A549 (cell line): ENCODE results near the gene C1QTNF1. TPM values are rescaled to one million over a fixed set of nuclear protein-coding genes. Genes with fewer than 3 reads are reported as not detected.

ENCODE experiments used
- ATAC-seq, 2 experiments: fragments of 200-7000 bp in 1 of 2; fragments of >200 bp in 1 of 2; cut with Nextera tagmentation in 1 of 2; cut with Tn5 transposase in 1 of 2; 3 replicates each; pipeline versions ENCODE4 v1.8.0 to v1.9.1; 2018 to 2020; ENCODE audit warnings: mild to moderate bottlenecking in 1 of 2, moderate library complexity in 1 of 2
- CTCF ChIA-PET: fragments of 300-600 bp; sonication (Branson Sonifier 250); formaldehyde crosslinking; extraction: SDS; loops from one replicate; lab custom pipeline; 2021; ENCODE audit warnings: antibody characterized with exemption, inconsistent platforms; lab: Yijun Ruan, JAX
- POLR2A ChIA-PET: fragments of 350-600 bp; formaldehyde crosslinking; extraction: SDS; loops from one replicate; lab custom pipeline; 2021; ENCODE audit warnings: antibody characterized with exemption, inconsistent platforms; lab: Yijun Ruan, JAX
- DNase-seq, 2 experiments: peaks; one replicate each; pipeline versions ENCODE4 v3.0.0 to v3.0.0-alpha.2; 2011 to 2016; ENCODE audit warnings: low read depth in 1 of 2, low spot score in 1 of 2
- FAIRE-seq: peaks from 2 replicates; lab custom pipeline; 2011; peaks lifted over from hg19 to GRCh38; lab: Jason Lieb, UNC
- H3K27ac ChIP-seq, 2 experiments: fragments of >200 bp; sonication (Bioruptor Twin); formaldehyde crosslinking; 3 replicates each; pipeline ENCODE4 v1.5.1; 2016 to 2017
- H3K4me1 ChIP-seq: fragments of >200 bp; sonication (Bioruptor Twin); formaldehyde crosslinking; 3 replicates; pipeline ENCODE4 v1.6.1; 2016
- H3K4me2 ChIP-seq: fragments of >200 bp; sonication (Bioruptor Twin); formaldehyde crosslinking; 3 replicates; pipeline ENCODE4 v1.6.1; 2016
- H3K4me3 ChIP-seq: fragments of >200 bp; sonication (Bioruptor Twin); formaldehyde crosslinking; 3 replicates; pipeline ENCODE4 v1.5.1; 2016
- H3K9me3 ChIP-seq: fragments of >200 bp; sonication (Bioruptor Twin); formaldehyde crosslinking; 3 replicates; pipeline ENCODE4 v1.6.1; 2016
- CBX8 ChIP-seq: fragments of 200-600 bp; sonication (generic); IDR thresholded peaks from 2 replicates; pipeline ENCODE4 v1.6.1; 2016
- CEBPB ChIP-seq, 2 experiments: fragments of >200 bp in 1 of 2; sonication (Bioruptor Twin) in 1 of 2; formaldehyde crosslinking in 1 of 2; IDR thresholded peaks; 2 replicates each; pipeline ENCODE4 v1.6.1; 2012 to 2016
- CHD2 ChIP-seq: fragments of 150-350 bp; IDR thresholded peaks from 2 replicates; pipeline ENCODE4 v1.6.1; 2014; ENCODE audit warnings: low read length; ENCODE audit not compliant: partially characterized antibody
- CHD4 ChIP-seq: fragments of 200-600 bp; sonication (generic); IDR thresholded peaks from 2 replicates; pipeline ENCODE4 v1.6.1; 2016; ENCODE audit warnings: antibody characterized with exemption, mild to moderate bottlenecking, borderline replicate concordance
- CTCF ChIP-seq: fragments of >200 bp; sonication (Bioruptor Twin); formaldehyde crosslinking; IDR thresholded peaks from 3 replicates; pipeline ENCODE4 v1.5.1; 2016
- E2F6 ChIP-seq: IDR thresholded peaks from 2 replicates; pipeline ENCODE4 v1.6.1; 2012; ENCODE audit warnings: low read depth, borderline replicate concordance
- ELK1 ChIP-seq: fragments of 150-350 bp; IDR thresholded peaks from 2 replicates; pipeline ENCODE4 v1.6.1; 2014; ENCODE audit warnings: low read depth, mild to moderate bottlenecking, low read length
- EP300 ChIP-seq, 2 experiments: fragments of >200 bp; sonication (Bioruptor Twin); formaldehyde crosslinking; IDR thresholded peaks; 2 replicates in 1 of 2; 3 replicates in 1 of 2; pipeline ENCODE4 v1.6.1; 2016 to 2017
- GATA3 ChIP-seq: IDR thresholded peaks from 2 replicates; pipeline ENCODE4 v1.6.1; 2012; ENCODE audit warnings: borderline replicate concordance
- HES2 ChIP-seq: fragments of >200 bp; sonication (Bioruptor Twin); formaldehyde crosslinking; IDR thresholded peaks from 2 replicates; pipeline ENCODE4 v1.6.1; 2016
- JUN ChIP-seq, 2 experiments: fragments of >200 bp; sonication (Bioruptor Twin); formaldehyde crosslinking; IDR thresholded peaks; 2 replicates in 1 of 2; 3 replicates in 1 of 2; pipeline ENCODE4 v1.6.1; 2016 to 2017
- JUNB ChIP-seq: fragments of >200 bp; sonication (Bioruptor Twin); formaldehyde crosslinking; IDR thresholded peaks from 2 replicates; pipeline ENCODE4 v1.6.1; 2016
- NPAS2 ChIP-seq: fragments of 250-450 bp; sonication (Bioruptor Pico); IDR thresholded peaks from 2 replicates; pipeline ENCODE4 v1.8.0; 2022; ENCODE audit warnings: mild to moderate bottlenecking, moderate library complexity, borderline replicate concordance
- POLR2AphosphoS2 ChIP-seq: conservative IDR thresholded peaks from 2 replicates; pipeline ENCODE4 v1.6.1; 2012; ENCODE audit warnings: low read length, improper control_type of control experiment, inconsistent platforms
- RCOR1 ChIP-seq: fragments of 150-350 bp; IDR thresholded peaks from 2 replicates; pipeline ENCODE4 v1.6.1; 2014; ENCODE audit warnings: antibody characterized with exemption, low read length, low read depth
- REST ChIP-seq: fragments of 200-600 bp; sonication (generic); IDR thresholded peaks from 2 replicates; pipeline ENCODE4 v1.6.1; 2016; ENCODE audit warnings: antibody characterized with exemption, mild to moderate bottlenecking, moderate library complexity
- SMC3 ChIP-seq: fragments of >200 bp; sonication (Bioruptor Twin); formaldehyde crosslinking; IDR thresholded peaks from 3 replicates; pipeline ENCODE4 v1.6.1; 2018; ENCODE audit warnings: inconsistent platforms
- WGBS: methylation state at CpG from one replicate; pipeline ENCODE4 v1.1.6; 2017; ENCODE audit errors: missing lambda C conversion rate; 5-methylcytosine and 5-hydroxymethylcytosine counted together
- polyA plus RNA-seq, 4 experiments: library from polyadenylated mRNA; depleted of rRNA in 3 of 4; stranded (reverse); fragments of >200 nt; fragmentation: RNase III in 1 of 4; extraction: RNeasy Plus Mini Kit Qiagen cat#74134 plus additional on column Dnase treatment in 1 of 4; gene quantifications; 2 replicates in 3 of 4; 3 replicates in 1 of 4; pipeline ENCODE4 v1.2.3, GENCODE V29; 2011 to 2017

The C1QTNF1 gene
- polyA plus RNA-seq, 2 of the 4 experiments (the other 2 are of a cell fraction): 10.2 to 26.1 TPM

GRCh38 chr17:78977997-78978973 is 45.7 kb upstream of the C1QTNF1 start:
- H3K27ac ChIP-seq: peak overlapping the region in 1 of 2 experiments; percentile 20; a peak in 1 of 6 replicates
- H3K4me1 ChIP-seq: peaks cover 21% of the 10 kb centered on the region; the same call in 2 of the 3 replicates
- FAIRE-seq: no peak
- TF ChIP-seq ELK1 (no peak), CEBPB (IDR thresholded peaks at IDR 0.05) (no peak), EP300 (IDR thresholded peaks at IDR 0.05) (no peak), GATA3 (no peak), NPAS2 (no peak), CBX8 (no peak), RCOR1 (no peak), JUN (IDR thresholded peaks at IDR 0.05) (no peak), JUNB (no peak), CHD2 (no peak), CTCF (no peak), SMC3 (no peak), CHD4 (no peak), POLR2AphosphoS2 (no peak), REST (no peak), HES2 (no peak), E2F6 (no peak)
- ChIA-PET CTCF (interaction anchor here (1.2 to 10.5 kb wide), 7 partner anchors 8 to 113 kb away, joined by 3 to 169 read pairs (median 5); no protein-coding TSS in a partner anchor), POLR2A (interaction anchor here (1.5 kb wide), 1 partner anchor 8 kb away, joined by 3 read pairs; no protein-coding TSS in a partner anchor)
- peak overlapping the region; percentile 68; the same call in 2 of the 3 replicates for H3K4me2 ChIP-seq
- H3K4me3 ChIP-seq: no peak overlapping the region
- no peak for DNase-seq
- WGBS: 84% methylated on average over 19 of the region's 21 CpGs
- peak in 1 of 2 experiments; percentile 13; a peak in 2 of 6 replicates for ATAC-seq
- H3K9me3 ChIP-seq: no peaks in the 10 kb centered on the region
